Tibial nerve (tissue), 4 donors: ENCODE measurements around the gene PTGER1. TPM values are rescaled to one million over a fixed set of nuclear protein-coding genes. Genes with fewer than 3 reads are reported as not detected.

ENCODE experiments used
- DNase-seq, 2 donors: peaks; one replicate each; pipeline ENCODE4 v3.0.0-alpha.2; 2019; ENCODE audit warnings: low spot score in 2 of 2
- H3K27ac ChIP-seq, 4 donors: fragments of 200-600 bp; sonication (generic) in 3 of 4; one replicate each; pipeline ENCODE4 v1.5.1; 2017 to 2019; ENCODE audit warnings: mild to moderate bottlenecking in 1 of 4
- H3K27me3 ChIP-seq, 2 donors: fragments of 200-600 bp; sonication (generic) in 1 of 2; one replicate each; pipeline versions ENCODE4 v1.5.1 to v1.6.0; 2017 to 2019
- H3K36me3 ChIP-seq, 3 donors: fragments of 200-600 bp; sonication (generic); one replicate each; pipeline ENCODE4 v1.5.1; 2018 to 2019
- H3K4me1 ChIP-seq, 4 donors: fragments of 200-600 bp; sonication (generic) in 3 of 4; one replicate each; pipeline ENCODE4 v1.5.1; 2017 to 2019
- H3K4me3 ChIP-seq, 4 donors: fragments of 200-600 bp; sonication (generic) in 3 of 4; one replicate each; pipeline ENCODE4 v1.5.1; 2017 to 2019; ENCODE audit warnings: mild to moderate bottlenecking in 1 of 4, moderate library complexity in 1 of 4
- H3K9me3 ChIP-seq, 4 donors: fragments of 200-600 bp; sonication (generic) in 3 of 4; one replicate each; pipeline ENCODE4 v1.5.1; 2017 to 2019
- CTCF ChIP-seq, 5 experiments: fragments of 200-600 bp in 3 of 5; fragments of 450-650 bp in 2 of 5; sonication (generic) in 3 of 5; IDR thresholded peaks; one replicate each; pipeline ENCODE4 v1.5.1; 2016 to 2019; ENCODE audit warnings: antibody characterized with exemption in 5 of 5, mild to moderate bottlenecking in 3 of 5, moderate library complexity in 2 of 5
- EP300 ChIP-seq, 2 donors: sonication (generic); formaldehyde crosslinking; IDR thresholded peaks; one replicate each; pipeline ENCODE4 v1.6.1; 2017; ENCODE audit warnings: antibody characterized with exemption in 2 of 2, mild to moderate bottlenecking in 1 of 2
- POLR2A ChIP-seq, 2 donors: fragments of 450-650 bp; IDR thresholded peaks; one replicate each; pipeline ENCODE4 v1.6.1; 2017; ENCODE audit warnings: antibody characterized with exemption in 2 of 2, mild to moderate bottlenecking in 2 of 2, moderate library complexity in 2 of 2
- WGBS, 2 donors: methylation state at CpG; one replicate each; pipeline ENCODE4 v1.1.5; 2018; 5-methylcytosine and 5-hydroxymethylcytosine counted together
- total RNA-seq, 4 donors: library from RNA; depleted of rRNA; stranded (reverse); fragments of >200 nt; gene quantifications; one replicate each; pipeline ENCODE4 v1.1.0, GENCODE V29; 2016

The PTGER1 gene
- total RNA-seq, 4 donors from 2014 or later = 0.90 to 5.9 (median 3.5) TPM

GRCh38 chr19:14494411-14494810 lies 19.3 kb upstream of the PTGER1 start:
- Histone ChIP-seq H3K27me3 (no peaks in the 10 kb centered on the region), H3K4me3 (peak overlapping the region in 2 of 4 donors; percentile 83 to 90), H3K9me3 (no peaks in the 10 kb centered on the region), H3K4me1 (peaks cover 0 to 46% (median 23%) of the 10 kb centered on the region in 4 donors), H3K36me3 (peaks cover 0 to 30% (median 0%) of the 10 kb centered on the region in 3 donors), H3K27ac (peak overlapping the region in 3 of 4 donors; percentile 88 to 90 (median 88))
- no peak for TF ChIP-seq CTCF (IDR thresholded peaks at IDR 0.05)
- no peak for TF ChIP-seq EP300 (IDR thresholded peaks at IDR 0.05)
- TF ChIP-seq POLR2A (IDR thresholded peaks at IDR 0.05) = no peak
- DNase-seq = no peak
- WGBS, 2 donors = 76 to 80% methylated on average over 4 of the region's 4 CpGs

- Histone ChIP-seq H3K4me1 (peaks cover 0 to 40% (median 23%) of the 10 kb centered on the region in 4 donors), H3K27me3 (no peaks in the 10 kb centered on the region), H3K36me3 (peaks cover 0 to 46% (median 0%) of the 10 kb centered on the region in 3 donors), H3K9me3 (no peaks in the 10 kb centered on the region), H3K27ac (no peak overlapping the region), H3K4me3 (no peak overlapping the region)
- 88% methylated on average over 5 of the region's 5 CpGs for WGBS, 2 donors
- TF ChIP-seq POLR2A (IDR thresholded peaks at IDR 0.05) (no peak), EP300 (IDR thresholded peaks at IDR 0.05) (no peak), CTCF (IDR thresholded peaks at IDR 0.05) (no peak)
- DNase-seq = no peak
Measured at GRCh38 chr19:14492756-14493337, 17.7 kb upstream of the PTGER1 start.

- H3K27me3 ChIP-seq = no peaks in the 10 kb centered on the region
- no peak for DNase-seq
- 91 to 92% methylated on average over 16 of the region's 16 CpGs for WGBS, 2 donors
- TF ChIP-seq CTCF (IDR thresholded peaks at IDR 0.05) = no peak
- no peak for TF ChIP-seq EP300 (IDR thresholded peaks at IDR 0.05)
- TF ChIP-seq POLR2A (IDR thresholded peaks at IDR 0.05) = no peak
- no peak overlapping the region for H3K27ac ChIP-seq
- no peaks in the 10 kb centered on the region for H3K4me1 ChIP-seq
- no peaks in the 10 kb centered on the region for H3K9me3 ChIP-seq
- H3K4me3 ChIP-seq = no peak overlapping the region
- H3K36me3 ChIP-seq = peaks cover 0 to 93% (median 0%) of the 10 kb centered on the region in 3 donors
Measured at GRCh38 chr19:14487370-14488125, 12.4 kb upstream of the PTGER1 start.

- Histone ChIP-seq H3K27ac (no peak overlapping the region), H3K4me1 (peaks cover 0 to 9% (median 0%) of the 10 kb centered on the region in 4 donors), H3K4me3 (no peak overlapping the region), H3K36me3 (peaks cover 0 to 95% (median 4%) of the 10 kb centered on the region in 3 donors), H3K27me3 (no peaks in the 10 kb centered on the region), H3K9me3 (no peaks in the 10 kb centered on the region)
- WGBS, 2 donors = 89 to 93% methylated on average over 14 to 15 of the region's 18 CpGs
- no peak for DNase-seq
- TF ChIP-seq EP300 (IDR thresholded peaks at IDR 0.05) (no peak), POLR2A (IDR thresholded peaks at IDR 0.05) (no peak), CTCF (IDR thresholded peaks at IDR 0.05) (no peak)
Measured at GRCh38 chr19:14482172-14482941, 7.2 kb upstream of the PTGER1 start.
